ENCODE data around the gene RNF220.

- no peak for TF ChIP-seq POLR2A (IDR thresholded peaks at IDR 0.05)
- no peak for TF ChIP-seq CTCF (IDR thresholded peaks at IDR 0.05)
- no peak for TF ChIP-seq POLR2AphosphoS5 (IDR thresholded peaks at IDR 0.05; ENCODE audit: insufficient read depth in 1 of 2, low read depth in 1 of 2)
Observed at GRCh38 chr1:44359234-44359935, 45.7 kb upstream of the RNF220 start.
